Measurements from ENCODE around the gene DHDH. TPM values are rescaled to one million over a fixed set of nuclear protein-coding genes. Genes with fewer than 3 reads are reported as not detected.
A peak's percentile ranks its signal among the peaks of the same experiment; 100 is the strongest.

Gene DHDH
- polyA plus RNA-seq, 3 donors: 6.5 to 10.7 (median 7.0) TPM

DNA sequence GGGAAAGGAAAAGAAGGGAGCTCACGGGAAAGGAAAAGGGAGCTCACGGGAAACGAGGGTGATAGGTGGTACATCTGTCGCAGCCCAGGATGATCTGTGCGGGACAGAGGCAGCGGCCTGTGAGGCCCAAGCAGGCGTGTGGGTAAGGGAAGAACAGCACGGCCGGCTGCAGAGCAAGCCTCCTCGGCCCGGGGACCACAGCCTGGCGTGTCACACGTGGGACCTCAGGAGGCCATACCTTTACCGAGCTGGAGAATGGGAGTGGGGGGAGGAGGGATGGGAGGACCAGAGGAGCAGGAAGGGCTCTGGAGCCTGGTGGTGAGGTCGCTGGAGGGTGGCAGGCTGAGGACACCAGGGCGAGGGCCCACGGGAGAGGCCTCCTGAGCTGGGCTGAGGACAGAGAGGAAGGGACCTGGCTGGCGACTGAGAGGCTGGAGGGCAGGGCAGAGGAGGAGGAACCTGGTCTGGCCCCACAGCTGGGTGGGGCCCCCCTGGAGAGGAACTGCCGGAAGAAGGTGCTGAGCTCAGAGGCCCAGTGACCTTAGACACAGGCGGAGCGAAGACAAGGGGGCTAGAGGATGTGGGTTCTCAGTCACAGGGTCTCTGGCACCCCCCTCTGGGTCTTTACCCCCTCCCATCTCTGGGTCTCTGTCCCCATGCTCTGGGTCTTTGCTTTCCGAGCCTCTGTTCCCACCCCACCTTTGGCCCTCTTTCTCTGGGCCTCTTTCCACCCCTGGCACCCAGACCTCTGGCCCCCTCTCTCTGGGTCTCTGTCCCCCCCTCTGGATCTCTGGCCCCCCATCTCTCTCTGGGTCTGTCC lies 28.7 kb downstream of the DHDH start:
- no peak for DNase-seq (ENCODE audit: extremely low read depth in 1 of 11, low read depth in 9 of 11, low spot score in 4 of 11)

DNA sequence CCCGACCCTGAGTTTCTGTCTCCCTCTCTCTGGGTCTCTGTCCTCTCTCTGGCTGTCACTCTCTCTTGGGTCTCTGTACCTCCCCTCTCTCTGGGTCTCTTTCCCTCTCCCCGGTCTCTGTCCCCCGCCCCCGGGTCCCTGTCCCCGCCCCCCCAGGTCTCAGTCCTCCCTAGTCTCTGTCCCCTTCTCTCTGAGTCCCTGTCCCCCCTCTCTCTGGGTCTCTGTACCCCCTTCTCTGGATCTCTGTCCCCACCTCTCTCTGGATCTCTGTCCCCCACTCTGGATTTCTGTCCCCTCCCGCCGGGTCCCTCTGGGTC lies 29.3 kb downstream of the DHDH start:
- DNase-seq (ENCODE audit: extremely low read depth in 1 of 11, low read depth in 9 of 11, low spot score in 4 of 11): no peak

DNA sequence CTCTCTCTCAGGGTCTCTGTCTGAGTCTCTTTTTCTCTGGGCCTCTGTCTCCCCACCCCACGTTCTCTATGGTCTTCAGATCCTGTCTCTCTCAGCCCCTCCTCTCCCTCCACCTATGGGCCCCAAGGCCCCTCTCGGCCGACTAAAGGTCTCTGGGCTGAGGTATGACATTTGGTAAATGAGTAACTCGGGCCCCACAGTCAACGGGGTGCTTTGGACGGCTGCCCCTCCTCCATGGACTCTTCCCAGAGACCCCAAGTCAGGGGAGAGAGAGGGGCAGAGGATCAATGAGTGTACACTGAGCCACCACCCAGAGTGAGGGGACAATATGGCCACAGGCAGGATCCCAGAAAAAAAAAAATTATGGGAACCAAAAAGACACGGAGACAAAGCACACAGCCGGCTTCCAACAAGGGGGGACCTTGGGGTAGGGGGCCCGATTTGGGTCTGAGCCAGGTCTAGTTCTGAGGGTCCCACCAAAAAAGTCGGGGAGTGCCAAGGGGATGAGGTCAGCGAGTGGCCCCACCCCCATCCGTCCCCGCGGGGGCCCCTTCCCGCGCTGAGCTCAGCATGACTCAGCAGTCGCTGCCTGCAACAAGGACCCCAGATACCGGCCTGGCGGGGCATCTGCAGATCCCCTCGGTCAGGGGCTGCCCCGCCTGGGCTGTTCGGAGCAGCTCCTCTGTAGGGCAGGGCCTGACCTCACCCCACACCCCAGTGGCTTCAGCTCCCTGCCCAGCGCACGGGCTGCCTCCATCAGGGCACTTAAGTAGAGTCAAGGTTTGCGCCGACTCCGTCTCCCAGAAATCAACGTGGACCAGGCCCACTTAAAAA lies 30.1 kb downstream of the DHDH start:
- DNase-seq (ENCODE audit: extremely low read depth in 1 of 11, low read depth in 9 of 11, low spot score in 4 of 11): peak in 4 of 11 donors; percentile 50 to 70 (median 58)

DNA sequence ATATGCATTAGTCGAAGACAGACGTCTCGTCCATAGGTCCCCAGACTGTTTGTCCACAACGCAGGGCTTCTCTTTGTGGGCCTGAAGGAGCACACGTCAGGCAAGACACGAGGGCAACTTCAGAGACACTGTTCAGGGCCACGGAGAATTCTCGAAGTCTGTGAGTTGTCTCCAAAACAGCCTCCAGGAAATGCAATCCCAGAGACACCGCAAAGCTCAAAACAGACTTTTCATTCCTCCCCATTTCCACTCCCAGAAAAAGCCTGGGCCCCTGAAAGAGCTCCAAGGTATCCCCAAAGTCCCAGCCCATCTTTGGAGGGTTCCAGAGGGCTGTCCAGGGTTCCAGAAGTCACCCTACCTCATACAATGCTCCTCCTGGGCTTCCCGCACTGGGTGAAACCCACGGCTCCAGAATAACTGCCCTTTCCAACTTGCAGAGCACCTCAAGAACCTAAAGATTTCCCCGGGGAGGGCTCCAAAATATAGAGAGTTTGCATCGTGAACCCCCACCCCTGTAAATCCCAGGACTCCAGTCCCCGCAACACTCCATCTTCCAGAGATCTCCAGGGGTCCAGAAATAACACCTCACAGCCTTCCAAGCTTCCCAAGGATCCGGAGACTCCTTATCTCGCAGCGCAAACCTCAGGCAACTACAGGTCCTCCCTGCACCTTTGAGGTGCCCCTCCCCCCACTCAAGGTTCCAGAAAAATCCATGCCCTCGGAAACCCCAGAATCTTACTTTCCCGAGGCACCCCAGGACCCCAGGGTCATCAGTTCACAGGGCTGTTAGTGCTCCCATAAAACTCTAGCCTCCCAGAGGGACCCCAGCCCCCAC lies 30.9 kb downstream of the DHDH start:
- DNase-seq (ENCODE audit: extremely low read depth in 1 of 11, low read depth in 9 of 11, low spot score in 4 of 11): no peak

GRCh38 chr19:48965040-48965805 lies 31.7 kb downstream of the DHDH start, which contains the start of gene FTL:
TSS of gene FTL (plus strand) at chr19:48965309. CDS start at chr19:48965508, 199 bp downstream.
- peak; percentile 83 to 95 (median 91) for DNase-seq (ENCODE audit: extremely low read depth in 1 of 11, low read depth in 9 of 11, low spot score in 4 of 11)

DNA sequence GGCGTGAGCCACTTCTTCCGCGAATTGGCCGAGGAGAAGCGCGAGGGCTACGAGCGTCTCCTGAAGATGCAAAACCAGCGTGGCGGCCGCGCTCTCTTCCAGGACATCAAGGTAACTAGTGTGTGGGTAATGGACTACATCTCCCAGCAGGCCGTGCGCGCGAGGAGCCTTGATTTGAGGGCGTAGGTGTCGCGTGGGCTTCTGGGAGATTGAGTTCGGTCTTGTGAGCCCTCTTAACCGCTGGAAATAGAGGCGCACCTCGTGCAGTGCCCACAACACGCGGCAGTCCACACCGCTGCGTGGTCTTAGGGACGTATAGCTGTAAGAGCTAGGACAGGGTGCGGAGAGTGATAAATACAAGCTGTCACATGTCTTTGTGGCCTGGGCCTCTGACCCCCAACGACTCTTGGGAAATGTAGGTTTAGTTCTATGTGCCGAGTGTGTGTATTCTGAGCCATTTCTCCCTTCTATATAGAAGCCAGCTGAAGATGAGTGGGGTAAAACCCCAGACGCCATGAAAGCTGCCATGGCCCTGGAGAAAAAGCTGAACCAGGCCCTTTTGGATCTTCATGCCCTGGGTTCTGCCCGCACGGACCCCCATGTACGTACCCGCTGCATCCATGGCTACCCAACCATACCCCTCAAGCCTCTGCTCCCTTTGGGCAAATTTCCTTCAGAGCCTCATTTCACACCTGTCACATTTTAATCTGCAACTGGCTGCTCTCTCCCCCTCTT lies 32.5 kb downstream of the DHDH start:
- peak in 10 of 11 donors; percentile 73 to 86 (median 82) for DNase-seq (ENCODE audit: extremely low read depth in 1 of 11, low read depth in 9 of 11, low spot score in 4 of 11)

DNA sequence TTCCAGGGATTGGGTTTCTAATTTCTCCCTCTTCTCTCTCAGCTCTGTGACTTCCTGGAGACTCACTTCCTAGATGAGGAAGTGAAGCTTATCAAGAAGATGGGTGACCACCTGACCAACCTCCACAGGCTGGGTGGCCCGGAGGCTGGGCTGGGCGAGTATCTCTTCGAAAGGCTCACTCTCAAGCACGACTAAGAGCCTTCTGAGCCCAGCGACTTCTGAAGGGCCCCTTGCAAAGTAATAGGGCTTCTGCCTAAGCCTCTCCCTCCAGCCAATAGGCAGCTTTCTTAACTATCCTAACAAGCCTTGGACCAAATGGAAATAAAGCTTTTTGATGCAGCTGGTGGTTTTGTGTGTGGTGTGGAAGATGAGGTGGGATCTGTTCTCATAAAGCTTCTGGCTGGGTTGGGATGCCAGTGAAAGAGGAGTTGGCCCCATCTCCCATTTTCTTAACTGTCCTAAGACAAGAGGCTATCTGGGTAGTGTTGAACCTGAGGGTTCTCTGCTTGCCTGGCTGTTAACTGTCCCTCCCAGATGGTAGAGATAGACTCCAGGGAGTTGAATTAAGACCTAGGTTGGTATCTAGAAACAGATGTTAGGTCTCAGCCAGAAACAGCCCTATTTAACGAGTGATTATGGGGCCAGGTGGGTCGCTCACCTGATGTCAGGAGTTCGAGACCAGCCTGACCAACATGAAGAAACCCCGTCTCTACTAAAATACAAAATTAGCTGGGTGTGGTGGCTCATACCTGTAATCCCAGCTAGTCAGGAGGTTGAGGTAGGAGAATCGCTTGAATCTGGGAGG lies 33.2 kb downstream of the DHDH start:
- DNase-seq (ENCODE audit: extremely low read depth in 1 of 11, low read depth in 9 of 11, low spot score in 4 of 11): no peak

- DNase-seq (ENCODE audit: extremely low read depth in 1 of 11, low read depth in 9 of 11, low spot score in 4 of 11): no peak
These were observed 34.1 kb downstream of the DHDH start for GRCh38 chr19:48967346-48968178.

DNA sequence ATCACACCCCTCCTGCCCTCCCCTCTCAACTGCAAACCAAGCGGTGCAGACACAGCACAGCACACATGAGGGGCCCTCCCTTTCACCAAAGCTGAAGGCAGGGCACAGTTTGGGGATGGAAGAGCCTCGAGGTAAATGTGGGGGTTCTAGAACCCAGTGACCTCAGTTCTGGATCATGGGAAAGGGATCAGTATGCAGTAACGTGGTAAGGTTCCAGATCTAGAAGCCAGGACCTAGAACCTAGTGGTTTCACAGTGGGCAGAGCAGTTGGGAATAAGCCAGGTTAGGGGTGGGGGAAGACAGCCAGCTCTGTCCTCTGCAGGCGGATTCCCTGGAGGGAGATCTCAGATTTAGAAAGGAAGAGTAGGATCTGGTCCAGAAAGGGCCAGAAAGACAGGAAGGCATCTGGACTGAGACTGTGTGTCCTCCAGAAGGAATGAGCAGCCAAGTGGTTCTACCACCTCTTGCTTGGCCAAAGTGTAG lies 34.7 kb downstream of the DHDH start:
- no peak for DNase-seq (ENCODE audit: extremely low read depth in 1 of 11, low read depth in 9 of 11, low spot score in 4 of 11)

DNA sequence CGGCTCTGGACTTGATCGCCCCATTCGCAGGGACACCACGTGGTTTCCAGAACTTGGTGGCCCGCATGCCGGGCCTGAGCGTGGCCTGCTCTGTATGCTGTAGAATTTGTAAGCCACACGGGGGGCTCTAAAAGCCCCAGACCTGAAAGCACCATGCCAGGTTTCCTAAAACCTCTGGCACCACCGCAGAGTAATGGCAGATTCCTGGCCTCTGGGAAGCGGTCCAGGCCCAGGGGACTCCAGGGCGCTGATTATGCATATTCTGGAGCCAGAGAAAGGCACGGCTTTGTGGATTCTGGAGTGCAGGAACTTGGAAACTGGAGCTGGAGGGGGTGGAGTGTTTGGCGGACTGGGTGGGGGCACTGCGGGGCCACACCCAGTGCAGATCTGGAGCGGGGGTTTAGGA lies 35.3 kb downstream of the DHDH start:
- no peak for DNase-seq (ENCODE audit: extremely low read depth in 1 of 11, low read depth in 9 of 11, low spot score in 4 of 11)

GRCh38 chr19:48969276-48970138 lies 36.0 kb downstream of the DHDH start:
- no peak for DNase-seq (ENCODE audit: extremely low read depth in 1 of 11, low read depth in 9 of 11, low spot score in 4 of 11)

- no peak for DNase-seq (ENCODE audit: extremely low read depth in 1 of 11, low read depth in 9 of 11, low spot score in 4 of 11)
These were observed 36.8 kb downstream of the DHDH start for GRCh38 chr19:48970139-48970766.

DNA sequence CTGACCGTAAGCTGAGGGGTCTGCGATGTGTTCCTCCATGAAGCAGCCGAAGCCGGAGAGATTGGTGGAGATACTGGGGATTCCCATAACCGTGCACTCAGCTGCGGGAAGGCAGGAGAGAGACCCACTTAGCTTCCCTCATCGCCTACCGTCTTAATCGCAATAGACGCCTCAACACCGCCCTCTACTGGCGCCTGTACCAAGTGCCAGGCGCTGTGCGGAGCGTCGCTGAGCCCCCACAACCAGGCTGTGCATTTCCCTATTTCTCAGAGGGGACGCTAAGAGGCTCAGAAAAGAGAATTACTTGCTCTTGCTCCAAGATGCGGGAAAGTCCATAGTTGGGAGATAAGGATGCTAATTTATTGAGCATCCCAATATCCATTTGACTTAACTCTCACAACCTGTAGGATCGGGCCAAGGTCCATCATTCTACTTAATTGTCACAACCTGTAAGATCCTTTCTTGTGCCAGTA lies 37.5 kb downstream of the DHDH start:
- DNase-seq (ENCODE audit: extremely low read depth in 1 of 11, low read depth in 9 of 11, low spot score in 4 of 11): peak in 7 of 11 donors; percentile 71 to 83 (median 78)

GRCh38 chr19:48975947-48976847 lies 42.7 kb downstream of the DHDH start:
- DNase-seq (ENCODE audit: extremely low read depth in 1 of 11, low read depth in 9 of 11, low spot score in 4 of 11): no peak

Measured in renal cortex interstitium (tissue), 11 donors.